Panc1 (cell line): ENCODE data around the gene USH2A. TPM values are rescaled to one million over a fixed set of nuclear protein-coding genes. Genes with fewer than 3 reads are reported as not detected.

ENCODE experiments used
- ATAC-seq: fragments of 200-7000 bp; cut with Tn5 transposase; 2 replicates; pipeline ENCODE4 v1.9.1; 2020; ENCODE audit warnings: mild to moderate bottlenecking, moderate library complexity
- BruUV-seq: library from RNA; stranded (reverse); fragments of 400-500 nt; replicated peaks from 2 replicates; lab custom pipeline; 2021; lab: Mats Ljungman, UMichigan
- CTCF ChIA-PET: fragments of 300-600 bp; sonication (Branson Sonifier 250); formaldehyde crosslinking; loops from one replicate; lab custom pipeline; 2022; ENCODE audit warnings: antibody characterized with exemption; lab: Charles Lee
- POLR2A ChIA-PET: fragments of 300-600 bp; sonication (Branson Sonifier 250); formaldehyde crosslinking; loops from one replicate; lab custom pipeline; 2022; ENCODE audit warnings: antibody characterized with exemption; lab: Charles Lee
- DNase-seq: peaks from one replicate; pipeline ENCODE4 v3.0.0-alpha.2; 2010; ENCODE audit warnings: low read depth, low spot score
- H3K27ac ChIP-seq: 2 replicates; pipeline ENCODE4 v1.5.1; 2011; ENCODE audit warnings: mild to moderate bottlenecking, low read length, inconsistent platforms
- H3K27me3 ChIP-seq: fragments of 200-500 bp; sonication (Bioruptor generic); 2 replicates; pipeline ENCODE4 v1.6.0; 2014; ENCODE audit warnings: low read length, inconsistent platforms; ENCODE audit not compliant: control insufficient read depth, insufficient read depth
- H3K36me3 ChIP-seq: fragments of 200-500 bp; sonication (Bioruptor generic); 2 replicates; pipeline ENCODE4 v1.5.1; 2014; ENCODE audit warnings: inconsistent platforms, mild to moderate bottlenecking, low read length, moderate library complexity; ENCODE audit not compliant: control insufficient read depth, insufficient read depth
- H3K4me1 ChIP-seq: 2 replicates; pipeline ENCODE4 v1.5.1; 2011; ENCODE audit warnings: inconsistent platforms, mild to moderate bottlenecking, low read length, moderate library complexity; ENCODE audit not compliant: control insufficient read depth, insufficient read depth
- H3K4me3 ChIP-seq, 2 experiments: 2 replicates each; pipeline ENCODE4 v1.5.1; 2011 to 2012; ENCODE audit warnings: low read depth in 2 of 2, low read length in 2 of 2, mild to moderate bottlenecking in 2 of 2, inconsistent platforms in 1 of 2, moderate library complexity in 1 of 2
- H3K9me3 ChIP-seq: fragments of 200-500 bp; sonication (Bioruptor generic); 2 replicates; pipeline ENCODE4 v1.5.1; 2014; ENCODE audit warnings: low read depth, mild to moderate bottlenecking, inconsistent platforms, low read length, moderate library complexity; ENCODE audit not compliant: control insufficient read depth, insufficient read depth
- CTCF ChIP-seq: fragments of 450-650 bp; IDR thresholded peaks from 2 replicates; pipeline ENCODE4 v1.5.1; 2017; ENCODE audit warnings: mild to moderate bottlenecking
- POLR2AphosphoS5 ChIP-seq: IDR thresholded peaks from 2 replicates; pipeline ENCODE4 v1.6.1; 2012; ENCODE audit warnings: mild to moderate bottlenecking, low read depth, low read length, moderate library complexity
- REST ChIP-seq, 2 experiments: IDR thresholded peaks; 2 replicates each; pipeline ENCODE4 v1.6.1; 2011 to 2012; ENCODE audit warnings: low read depth in 2 of 2, control low read depth in 1 of 2, low read length in 1 of 2, mild to moderate bottlenecking in 1 of 2, moderate library complexity in 1 of 2; ENCODE audit not compliant: insufficient read depth in 1 of 2
- SIN3A ChIP-seq: IDR thresholded peaks from 2 replicates; pipeline ENCODE4 v1.6.1; 2012; ENCODE audit warnings: low read depth, mild to moderate bottlenecking, low read length, moderate library complexity, borderline replicate concordance; ENCODE audit not compliant: insufficient read depth
- TCF7L2 ChIP-seq: IDR thresholded peaks from 2 replicates; pipeline ENCODE4 v1.6.1; 2011; ENCODE audit warnings: mild to moderate bottlenecking, low read depth, low read length, inconsistent platforms
- in situ Hi-C: cut with HindIII; loops from 2 replicates; pipeline ENCODE4 v1.10.0; 2016; ENCODE audit warnings: low sequenced_read_pairs, low pct_unique_long_range_greater_than_20kb
- intact Hi-C: fragments of 100-400 bp; cut with micrococcal nuclease; formaldehyde crosslinking; loops from one replicate; pipeline ENCODE4 v1.10.0; 2022; ENCODE audit not compliant: unreplicated experiment
- total RNA-seq: library from RNA; stranded (reverse); gene quantifications from one replicate; pipeline ENCODE4 v1.2.1, GENCODE V29; 2021; ENCODE audit not compliant: unreplicated experiment

USH2A gene
- total RNA-seq, 1 experiment from 2014 or later: not detected

GRCh38 chr1:215963040-215963439 lies 460.2 kb downstream of the USH2A start:
- DNase-seq: no peak
- Histone ChIP-seq H3K27ac (no peak overlapping the region), H3K4me1 (no peaks in the 10 kb centered on the region), H3K4me3 (no peak overlapping the region), H3K36me3 (no peaks in the 10 kb centered on the region), H3K9me3 (no peaks in the 10 kb centered on the region), H3K27me3 (no peaks in the 10 kb centered on the region)
- ChIA-PET POLR2A (no interaction called here), CTCF (no interaction called here)
- no peak for ATAC-seq
- BruUV-seq: no TSS peak
- TF ChIP-seq CTCF (no peak), SIN3A (no peak), REST (IDR thresholded peaks at IDR 0.05; ENCODE audit: insufficient read depth in 1 of 2, low read depth in 2 of 2, low read length in 1 of 2) (no peak)
- in situ Hi-C loops (no loop called here), intact Hi-C loops (no loop called here)

- CTCF ChIA-PET: no interaction called here
- intact Hi-C loops: no loop called here
- Histone ChIP-seq H3K4me3 (no peak overlapping the region), H3K4me1 (no peaks in the 10 kb centered on the region), H3K36me3 (no peaks in the 10 kb centered on the region), H3K27ac (no peak overlapping the region), H3K9me3 (no peaks in the 10 kb centered on the region), H3K27me3 (no peaks in the 10 kb centered on the region)
- in situ Hi-C loops: no loop called here
- no peak for TF ChIP-seq REST (IDR thresholded peaks at IDR 0.05; ENCODE audit: insufficient read depth in 1 of 2, low read depth in 2 of 2, low read length in 1 of 2)
- TF ChIP-seq SIN3A: no peak
- no peak for TF ChIP-seq POLR2AphosphoS5
- TF ChIP-seq CTCF: no peak
- TF ChIP-seq TCF7L2: no peak
- no TSS peak for BruUV-seq
- ATAC-seq: no peak
- POLR2A ChIA-PET: no interaction called here
- no peak for DNase-seq
Measured at GRCh38 chr1:215958841-215959240, 464.4 kb downstream of the USH2A start.
